Skeletal muscle tissue (tissue), 4 donors: Measurements from ENCODE around the gene IGHMBP2. TPM values are rescaled to one million over a fixed set of nuclear protein-coding genes. Genes with fewer than 3 reads are reported as not detected.

Source experiments
- H3K27ac ChIP-seq: one replicate; pipeline ENCODE4 v1.7.0; 2013; ENCODE audit warnings: mild to moderate bottlenecking, low read depth, low read length, inconsistent platforms
- H3K27me3 ChIP-seq, 3 donors: one replicate each; pipeline ENCODE4 v1.7.0; 2013; ENCODE audit warnings: low read length in 3 of 3; ENCODE audit not compliant: control insufficient read depth in 3 of 3, insufficient read depth in 3 of 3
- H3K36me3 ChIP-seq, 3 donors: one replicate each; pipeline ENCODE4 v1.7.0; 2013; ENCODE audit warnings: low read length in 3 of 3; ENCODE audit not compliant: control insufficient read depth in 3 of 3, insufficient read depth in 3 of 3
- H3K4me1 ChIP-seq, 3 donors: one replicate each; pipeline ENCODE4 v1.7.0; 2013; ENCODE audit warnings: low read length in 3 of 3, mild to moderate bottlenecking in 3 of 3; ENCODE audit not compliant: control insufficient read depth in 3 of 3, insufficient read depth in 3 of 3
- H3K4me3 ChIP-seq, 3 donors: one replicate each; pipeline ENCODE4 v1.7.0; 2013; ENCODE audit warnings: low read length in 3 of 3
- H3K9ac ChIP-seq, 3 donors: one replicate each; pipeline ENCODE4 v1.7.0; 2013; ENCODE audit warnings: low read length in 3 of 3, mild to moderate bottlenecking in 3 of 3, moderate library complexity in 2 of 3, low read depth in 1 of 3
- H3K9me3 ChIP-seq, 3 donors: one replicate each; pipeline ENCODE4 v1.7.0; 2013; ENCODE audit warnings: low read length in 3 of 3; ENCODE audit not compliant: control insufficient read depth in 3 of 3
- total RNA-seq: library from RNA; depleted of rRNA; stranded (reverse); fragments of >200 nt; gene quantifications from one replicate; pipeline ENCODE4 v1.2.3, GENCODE V29; 2014
- donor health status: Osteomylitis.

IGHMBP2 gene
- total RNA-seq, 1 donor from 2014 or later, result 11.0 TPM

DNA sequence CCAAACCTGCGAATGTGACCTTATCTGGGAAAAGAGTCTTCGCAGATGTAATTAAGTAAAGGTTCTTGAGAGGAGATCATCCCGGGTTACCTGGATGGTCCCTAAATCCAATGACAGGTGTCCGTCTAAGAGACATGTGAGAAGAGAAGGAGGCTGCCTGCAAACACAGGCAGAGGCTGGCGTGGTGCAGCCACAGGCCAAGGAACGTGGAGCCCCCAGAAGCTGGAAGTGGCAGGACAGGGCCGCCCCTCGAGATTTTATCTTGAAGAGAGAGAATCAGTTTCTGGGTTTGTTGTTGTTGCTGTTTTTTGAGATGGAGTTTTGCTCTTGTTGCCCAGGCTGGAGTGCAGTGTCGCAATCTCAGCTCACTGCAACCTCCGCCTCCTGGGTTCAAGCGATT is 43.5 kb downstream of the IGHMBP2 start:
- H3K36me3 ChIP-seq, result no peaks in the 10 kb centered on the region
- H3K27me3 ChIP-seq, result peaks cover 0 to 9% (median 3%) of the 10 kb centered on the region in 3 donors
- H3K9ac ChIP-seq, result no peak overlapping the region
- H3K27ac ChIP-seq, result no peak overlapping the region
- no peak overlapping the region for H3K4me3 ChIP-seq
- H3K4me1 ChIP-seq, result peaks cover 0 to 4% (median 4%) of the 10 kb centered on the region in 3 donors
- H3K9me3 ChIP-seq, result no peaks in the 10 kb centered on the region

GRCh38 chr11:68948496-68948895 is 44.8 kb downstream of the IGHMBP2 start:
- no peak overlapping the region for H3K27ac ChIP-seq
- no peaks in the 10 kb centered on the region for H3K9me3 ChIP-seq
- H3K27me3 ChIP-seq, result peaks cover 0 to 9% (median 3%) of the 10 kb centered on the region in 3 donors

GRCh38 chr11:68948935-68949334 is 45.2 kb downstream of the IGHMBP2 start:
- Histone ChIP-seq H3K27me3 (peaks cover 0 to 9% (median 3%) of the 10 kb centered on the region in 3 donors), H3K36me3 (no peaks in the 10 kb centered on the region), H3K4me1 (peaks cover 0 to 4% (median 4%) of the 10 kb centered on the region in 3 donors), H3K9ac (no peak overlapping the region), H3K27ac (no peak overlapping the region), H3K9me3 (no peaks in the 10 kb centered on the region), H3K4me3 (no peak overlapping the region)

More at GRCh38 chr11:68948496-68948895, 44.8 kb downstream of the IGHMBP2 start:
- no peak overlapping the region for H3K4me3 ChIP-seq
- no peak overlapping the region for H3K9ac ChIP-seq
- peaks cover 0 to 4% (median 4%) of the 10 kb centered on the region in 3 donors for H3K4me1 ChIP-seq
- no peaks in the 10 kb centered on the region for H3K36me3 ChIP-seq

DNA sequence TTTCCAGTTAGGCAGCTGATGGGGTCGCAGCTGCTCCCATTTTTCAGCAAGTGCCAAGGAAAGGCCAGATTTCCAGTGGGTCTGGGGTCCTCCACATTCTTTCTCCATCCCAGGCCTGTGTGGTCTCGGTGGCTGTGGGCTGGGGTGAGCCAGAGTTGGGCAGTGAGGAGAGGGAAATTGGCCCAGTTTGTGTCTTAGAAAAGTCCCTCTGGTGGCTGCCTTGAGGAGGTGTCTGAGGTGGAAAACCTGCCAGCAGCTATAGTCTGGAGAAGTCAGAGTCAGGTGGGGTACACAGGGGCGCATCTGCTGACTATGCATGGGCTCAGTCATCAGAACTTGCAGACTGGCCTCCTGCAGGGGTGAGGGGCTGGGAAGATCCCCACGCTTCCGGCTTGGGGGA is 46.6 kb downstream of the IGHMBP2 start:
- Histone ChIP-seq H3K4me3 (no peak overlapping the region), H3K9me3 (no peaks in the 10 kb centered on the region), H3K9ac (no peak overlapping the region), H3K36me3 (no peaks in the 10 kb centered on the region), H3K27me3 (peaks cover 0 to 9% (median 3%) of the 10 kb centered on the region in 3 donors), H3K27ac (no peak overlapping the region), H3K4me1 (peaks cover 4 to 6% (median 5%) of the 10 kb centered on the region in 3 donors)

GRCh38 chr11:68950762-68951161 is 47.1 kb downstream of the IGHMBP2 start:
- Histone ChIP-seq H3K27ac (no peak overlapping the region), H3K36me3 (no peaks in the 10 kb centered on the region), H3K9ac (no peak overlapping the region), H3K4me3 (no peak overlapping the region), H3K9me3 (no peaks in the 10 kb centered on the region), H3K27me3 (peaks cover 0 to 9% (median 3%) of the 10 kb centered on the region in 3 donors), H3K4me1 (peaks cover 4 to 8% (median 6%) of the 10 kb centered on the region in 3 donors)

GRCh38 chr11:68954836-68955606 is 51.3 kb downstream of the IGHMBP2 start:
- no peak overlapping the region for H3K9ac ChIP-seq
- H3K36me3 ChIP-seq, result no peaks in the 10 kb centered on the region
- H3K9me3 ChIP-seq, result no peaks in the 10 kb centered on the region
- H3K27ac ChIP-seq, result no peak overlapping the region
- peaks cover 0 to 8% (median 3%) of the 10 kb centered on the region in 3 donors for H3K4me1 ChIP-seq
- peak overlapping the region in 1 of 3 donors; percentile 13 for H3K4me3 ChIP-seq
- peaks cover 0 to 6% (median 4%) of the 10 kb centered on the region in 3 donors for H3K27me3 ChIP-seq

DNA sequence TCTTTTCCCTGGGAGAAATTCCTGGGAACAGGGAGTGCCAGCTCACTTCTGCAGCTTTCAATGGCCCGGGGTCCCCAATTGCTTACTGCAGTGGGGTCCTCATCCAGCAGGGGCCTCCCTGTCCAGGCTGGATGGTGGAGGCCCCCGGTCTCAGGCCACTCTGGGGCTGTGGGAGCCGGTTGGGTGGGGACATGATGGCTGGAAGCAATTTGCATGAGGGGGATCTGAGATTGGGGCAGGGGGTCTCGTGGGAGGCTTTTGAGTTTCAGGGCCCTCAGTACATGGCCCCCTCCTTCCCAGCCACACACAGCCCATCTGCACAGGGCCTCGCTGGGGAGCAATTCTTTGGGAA is 51.9 kb downstream of the IGHMBP2 start:
- peaks cover 0 to 8% (median 3%) of the 10 kb centered on the region in 3 donors for H3K4me1 ChIP-seq
- H3K27me3 ChIP-seq, result peaks cover 0 to 12% (median 4%) of the 10 kb centered on the region in 3 donors
- H3K9ac ChIP-seq, result no peak overlapping the region
- H3K27ac ChIP-seq, result no peak overlapping the region
- H3K9me3 ChIP-seq, result no peaks in the 10 kb centered on the region
- no peak overlapping the region for H3K4me3 ChIP-seq
- no peaks in the 10 kb centered on the region for H3K36me3 ChIP-seq

DNA sequence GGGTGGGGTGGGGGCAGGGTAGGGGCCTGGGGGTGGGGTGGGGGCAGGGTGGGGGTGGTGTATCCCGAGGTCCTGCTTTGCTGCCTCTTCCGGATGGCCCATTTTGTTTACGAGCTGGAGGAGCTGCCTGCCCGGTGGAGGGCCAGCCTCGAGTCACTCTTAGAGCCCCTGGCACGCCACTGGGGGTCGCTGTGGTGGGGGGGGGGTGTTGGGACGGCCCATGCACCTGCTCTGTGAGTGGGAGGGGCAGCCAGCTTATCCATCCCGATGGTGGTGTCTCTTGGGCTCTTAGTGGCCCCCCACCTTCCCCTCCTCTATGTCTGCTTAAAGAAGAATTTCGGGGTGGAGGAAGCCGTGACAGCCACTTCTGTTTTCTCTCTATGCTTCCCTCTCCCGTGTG is 52.5 kb downstream of the IGHMBP2 start:
- peaks cover 4 to 17% (median 6%) of the 10 kb centered on the region in 3 donors for H3K27me3 ChIP-seq
- H3K36me3 ChIP-seq, result no peaks in the 10 kb centered on the region
- H3K4me3 ChIP-seq, result no peak overlapping the region
- no peaks in the 10 kb centered on the region for H3K9me3 ChIP-seq
- H3K4me1 ChIP-seq, result peaks cover 0 to 8% (median 3%) of the 10 kb centered on the region in 3 donors
- H3K27ac ChIP-seq, result no peak overlapping the region
- no peak overlapping the region for H3K9ac ChIP-seq

- H3K27me3 ChIP-seq, result peaks cover 4 to 19% (median 8%) of the 10 kb centered on the region in 3 donors
- no peak overlapping the region for H3K4me3 ChIP-seq
- no peaks in the 10 kb centered on the region for H3K36me3 ChIP-seq
- no peak overlapping the region for H3K9ac ChIP-seq
- no peaks in the 10 kb centered on the region for H3K9me3 ChIP-seq
- no peak overlapping the region for H3K27ac ChIP-seq
- H3K4me1 ChIP-seq, result peaks cover 0 to 8% (median 3%) of the 10 kb centered on the region in 3 donors
These were observed 53.0 kb downstream of the IGHMBP2 start for GRCh38 chr11:68956547-68957254.

- no peak overlapping the region for H3K27ac ChIP-seq
- peaks cover 0 to 8% (median 3%) of the 10 kb centered on the region in 3 donors for H3K4me1 ChIP-seq
- no peak overlapping the region for H3K9ac ChIP-seq
- H3K27me3 ChIP-seq, result peaks cover 6 to 19% (median 8%) of the 10 kb centered on the region in 3 donors
- no peaks in the 10 kb centered on the region for H3K9me3 ChIP-seq
- no peak overlapping the region for H3K4me3 ChIP-seq
- no peaks in the 10 kb centered on the region for H3K36me3 ChIP-seq
These were observed 54.5 kb downstream of the IGHMBP2 start for GRCh38 chr11:68958211-68958610.
